Esophagus muscularis mucosa (tissue), 4 donors: Measurements from ENCODE around the gene SYCP2.

ENCODE experiments used
- CTCF ChIP-seq, 3 experiments: fragments of 200-600 bp in 2 of 3; fragments of 450-650 bp in 1 of 3; sonication (generic) in 2 of 3; IDR thresholded peaks; one replicate each; pipeline ENCODE4 v1.5.1; 2017 to 2019; ENCODE audit warnings: antibody characterized with exemption in 3 of 3, mild to moderate bottlenecking in 2 of 3, moderate library complexity in 1 of 3
- EP300 ChIP-seq: sonication (generic); formaldehyde crosslinking; IDR thresholded peaks from one replicate; pipeline ENCODE4 v1.6.1; 2017; ENCODE audit warnings: antibody characterized with exemption
- POLR2A ChIP-seq: fragments of 450-650 bp; IDR thresholded peaks from one replicate; pipeline ENCODE4 v1.6.1; 2017; ENCODE audit warnings: antibody characterized with exemption, moderate library complexity, mild to moderate bottlenecking, low read depth
- POLR2AphosphoS5 ChIP-seq, 2 donors: sonication (generic); formaldehyde crosslinking; IDR thresholded peaks; one replicate each; pipeline ENCODE4 v1.6.1; 2017; ENCODE audit warnings: antibody characterized with exemption in 2 of 2

- peak; percentile 54 to 77 (median 67) for TF ChIP-seq CTCF (IDR thresholded peaks at IDR 0.05)
- no peak for TF ChIP-seq POLR2A
- TF ChIP-seq EP300: no peak
- no peak for TF ChIP-seq POLR2AphosphoS5 (IDR thresholded peaks at IDR 0.05)
Measured at GRCh38 chr20:59850018-59850641, 83.3 kb downstream of the SYCP2 start.
